GM12891 (cell line): Measurements from ENCODE around the gene ATP13A3.

ENCODE experiments used
- POLR2A ChIP-seq: IDR thresholded peaks from 2 replicates; pipeline ENCODE4 v1.6.1; 2011; ENCODE audit warnings: low read depth, low read length, control low read depth
- POLR2AphosphoS5 ChIP-seq: IDR thresholded peaks from 2 replicates; pipeline ENCODE4 v1.6.1; 2011; ENCODE audit warnings: low read depth, low read length, control low read depth
- POU2F2 ChIP-seq: IDR thresholded peaks from 2 replicates; pipeline ENCODE4 v1.6.1; 2011; ENCODE audit warnings: low read depth, mild to moderate bottlenecking, control low read depth, low read length, moderate library complexity
- TAF1 ChIP-seq: IDR thresholded peaks from 2 replicates; pipeline ENCODE4 v1.6.1; 2011; ENCODE audit warnings: low read depth, low read length, control low read depth

- no peak for TF ChIP-seq POLR2AphosphoS5
- TF ChIP-seq POLR2A: 0 out of 2 replicates have a peak, but pooled peaks have one; percentile 2
- TF ChIP-seq TAF1: no peak
- TF ChIP-seq POU2F2: no peak
These were observed 1.4 kb upstream of the ATP13A3 start for GRCh38 chr3:194488055-194488742.
